IMR-90 (cell line): ENCODE data around the gene PKD1. TPM values are rescaled to one million over a fixed set of nuclear protein-coding genes. Genes with fewer than 3 reads are reported as not detected.

Source experiments
- ATAC-seq: fragments of 200-7000 bp; cut with Tn5 transposase; 2 replicates; pipeline ENCODE4 v1.9.1; 2020; ENCODE audit warnings: low read depth, mild to moderate bottlenecking, moderate library complexity
- BruUV-seq: library from RNA; stranded (reverse); fragments of 400-500 nt; replicated peaks from 2 replicates; lab custom pipeline; 2021; lab: Mats Ljungman, UMichigan
- CTCF ChIA-PET: fragments of 300-600 bp; formaldehyde crosslinking; extraction: SDS; loops from one replicate; lab custom pipeline; 2021; ENCODE audit warnings: antibody characterized with exemption; lab: Yijun Ruan, JAX
- POLR2A ChIA-PET: fragments of 300-600 bp; sonication (Branson Sonifier 250); formaldehyde crosslinking; loops from one replicate; lab custom pipeline; 2022; ENCODE audit warnings: antibody characterized with exemption; ENCODE audit not compliant: unreplicated experiment; lab: Charles Lee
- DNase-seq: peaks from one replicate; pipeline ENCODE4 v3.0.0; 2013
- H2AFZ ChIP-seq: replicated peaks from 2 replicates; pipeline ENCODE3; 2013; ENCODE audit warnings: low read length, mild to moderate bottlenecking; ENCODE audit not compliant: poor library complexity
- H2AK5ac ChIP-seq: 2 replicates; pipeline ENCODE4 v1.6.1; 2013; ENCODE audit warnings: low read depth, low read length, inconsistent platforms
- H2AK9ac ChIP-seq: replicated peaks from 2 replicates; pipeline ENCODE3; 2013; ENCODE audit warnings: mild to moderate bottlenecking, low read depth, low read length, moderate library complexity; ENCODE audit not compliant: poor library complexity
- H2BK120ac ChIP-seq: 2 replicates; pipeline ENCODE4 v1.6.1; 2013; ENCODE audit warnings: low read depth, low read length, inconsistent platforms
- H2BK15ac ChIP-seq: 3 replicates; pipeline ENCODE4 v1.6.1; 2013; ENCODE audit warnings: low read depth, low read length, inconsistent platforms
- H2BK20ac ChIP-seq: 2 replicates; pipeline ENCODE4 v1.6.1; 2013; ENCODE audit warnings: low read depth, mild to moderate bottlenecking, inconsistent platforms, low read length, moderate library complexity
- H2BK5ac ChIP-seq: 2 replicates; pipeline ENCODE4 v1.6.1; 2013; ENCODE audit warnings: mild to moderate bottlenecking, low read depth, low read length, inconsistent platforms; ENCODE audit not compliant: poor library complexity, severe bottlenecking
- H3K14ac ChIP-seq: replicated peaks from 2 replicates; pipeline ENCODE4 v1.6.1; 2013; ENCODE audit warnings: low read depth, low read length, inconsistent platforms
- H3K18ac ChIP-seq: 2 replicates; pipeline ENCODE4 v1.6.1; 2013; ENCODE audit warnings: low read depth, low read length, control low read depth
- H3K23ac ChIP-seq: 2 replicates; pipeline ENCODE4 v1.6.1; 2013; ENCODE audit warnings: low read depth, low read length, inconsistent platforms
- H3K27ac ChIP-seq: 2 replicates; pipeline ENCODE4 v1.5.1; 2013; ENCODE audit warnings: mild to moderate bottlenecking, control low read depth, low read length; ENCODE audit not compliant: insufficient read depth
- H3K27me3 ChIP-seq: 2 replicates; pipeline ENCODE4 v1.6.1; 2013; ENCODE audit warnings: low read length; ENCODE audit not compliant: control insufficient read depth, insufficient read depth
- H3K36me3 ChIP-seq: 2 replicates; pipeline ENCODE4 v1.6.1; 2013; ENCODE audit warnings: low read length, mixed read lengths; ENCODE audit not compliant: control insufficient read depth, insufficient read depth
- H3K4ac ChIP-seq: 2 replicates; pipeline ENCODE4 v1.6.1; 2013; ENCODE audit warnings: low read depth, low read length, inconsistent platforms
- H3K4me1 ChIP-seq: 2 replicates; pipeline ENCODE4 v1.6.1; 2013; ENCODE audit warnings: low read length, mixed read lengths; ENCODE audit not compliant: control insufficient read depth, insufficient read depth
- H3K4me2 ChIP-seq: 2 replicates; pipeline ENCODE4 v1.6.1; 2013; ENCODE audit warnings: low read depth, mild to moderate bottlenecking, control low read depth, low read length, moderate library complexity
- H3K4me3 ChIP-seq: 2 replicates; pipeline ENCODE4 v1.5.1; 2013; ENCODE audit warnings: low read depth, mild to moderate bottlenecking, control low read depth, low read length, moderate library complexity; ENCODE audit not compliant: insufficient read depth
- H3K56ac ChIP-seq: 2 replicates; pipeline ENCODE4 v1.6.1; 2013; ENCODE audit warnings: low read length, inconsistent platforms; ENCODE audit not compliant: insufficient read depth; ENCODE audit errors: extremely low read depth
- H3K79me1 ChIP-seq, 2 experiments: 2 replicates each; pipeline ENCODE4 v1.6.1; 2013; ENCODE audit warnings: low read length in 2 of 2, inconsistent platforms in 1 of 2, low read depth in 1 of 2
- H3K9ac ChIP-seq: 2 replicates; pipeline ENCODE4 v1.6.1; 2013; ENCODE audit warnings: low read depth, low read length, control low read depth
- H3K9me1 ChIP-seq: 2 replicates; pipeline ENCODE4 v1.6.1; 2013; ENCODE audit warnings: low read length, inconsistent platforms; ENCODE audit not compliant: insufficient read depth
- H3K9me3 ChIP-seq: 2 replicates; pipeline ENCODE4 v1.6.1; 2013; ENCODE audit warnings: low read length; ENCODE audit not compliant: control insufficient read depth, insufficient read depth
- H4K20me1 ChIP-seq: 2 replicates; pipeline ENCODE4 v1.6.1; 2013; ENCODE audit warnings: low read length, inconsistent platforms; ENCODE audit not compliant: insufficient read depth
- H4K5ac ChIP-seq: 2 replicates; pipeline ENCODE4 v1.6.1; 2013; ENCODE audit warnings: mild to moderate bottlenecking, low read depth, low read length, control low read depth
- H4K8ac ChIP-seq, 2 experiments: 2 replicates each; pipeline ENCODE4 v1.6.1; 2013; ENCODE audit warnings: low read depth in 2 of 2, low read length in 2 of 2, control low read depth in 1 of 2, inconsistent platforms in 1 of 2
- H4K91ac ChIP-seq: 2 replicates; pipeline ENCODE4 v1.6.1; 2013; ENCODE audit warnings: low read depth, low read length, inconsistent platforms; ENCODE audit not compliant: insufficient read depth
- BHLHE40 ChIP-seq: fragments of 150-350 bp; IDR thresholded peaks from 2 replicates; pipeline ENCODE4 v1.6.1; 2016; ENCODE audit warnings: mild to moderate bottlenecking, low read depth, low read length
- FOS ChIP-seq: fragments of 150-350 bp; IDR thresholded peaks from 2 replicates; pipeline ENCODE4 v1.6.1; 2016; ENCODE audit warnings: low read depth, low read length
- MAFK ChIP-seq: IDR thresholded peaks from 2 replicates; pipeline ENCODE4 v1.6.1; 2012; ENCODE audit warnings: low read depth, low read length, improper control_type of control experiment
- MXI1 ChIP-seq: IDR thresholded peaks from 2 replicates; pipeline ENCODE4 v1.6.1; 2012; ENCODE audit warnings: low read depth, mild to moderate bottlenecking, low read length, moderate library complexity, borderline replicate concordance
- NFE2L2 ChIP-seq: fragments of 150-350 bp; IDR thresholded peaks from 2 replicates; pipeline ENCODE4 v1.6.1; 2016; ENCODE audit warnings: low read depth, mild to moderate bottlenecking, low read length
- POLR2A ChIP-seq: IDR thresholded peaks from 2 replicates; pipeline ENCODE4 v1.6.1; 2012; ENCODE audit warnings: mild to moderate bottlenecking, low read depth, low read length
- RAD21 ChIP-seq: IDR thresholded peaks from 2 replicates; pipeline ENCODE4 v1.6.1; 2012; ENCODE audit warnings: low read length, improper control_type of control experiment
- RFX5 ChIP-seq: IDR thresholded peaks from 2 replicates; pipeline ENCODE4 v1.8.0; 2012; ENCODE audit warnings: low read depth, mild to moderate bottlenecking, low read length, moderate library complexity
- SMC3 ChIP-seq: fragments of 150-350 bp; IDR thresholded peaks from 2 replicates; pipeline ENCODE4 v1.6.1; 2016; ENCODE audit warnings: low read depth, mild to moderate bottlenecking, antibody characterized with exemption, low read length, moderate library complexity
- WGBS, 2 experiments: methylation state at CpG; one replicate each; pipeline versions ENCODE4 v1.1.5 to v1.1.7; 2013; ENCODE audit warnings: missing lambda C conversion rate in 2 of 2; ENCODE audit not compliant: insufficient read length in 1 of 2; ENCODE audit errors: extremely low coverage in 2 of 2; 5-methylcytosine and 5-hydroxymethylcytosine counted together
- dilution Hi-C: fragments of 300-500 bp; cut with HindIII; formaldehyde crosslinking; loops from one replicate; pipeline ENCODE4 v1.14.3; 2018; ENCODE audit warnings: low sequenced_read_pairs; ENCODE audit not compliant: unreplicated experiment
- in situ Hi-C: fragments of 300-500 bp; cut with MboI; formaldehyde crosslinking; loops from 3 replicates; pipeline ENCODE4 v1.14.3; 2019; ENCODE audit warnings: low sequenced_read_pairs, inconsistent platforms, mixed read lengths
- intact Hi-C: fragments of 100-400 bp; cut with micrococcal nuclease; formaldehyde crosslinking; loops from 2 replicates; pipeline ENCODE4 v1.10.0; 2022
- polyA plus RNA-seq, 3 experiments: library from polyadenylated mRNA; depleted of rRNA; stranded (reverse); fragments of >200 nt; gene quantifications; 2 replicates each; pipeline ENCODE4 v1.2.3, GENCODE V29; 2012; ENCODE audit warnings: low replicate concordance in 1 of 3
- total RNA-seq: library from RNA; depleted of rRNA; stranded (reverse); fragments of >200 nt; gene quantifications from 2 replicates; pipeline ENCODE4 v1.2.3, GENCODE V29; 2012
- TF ChIP-seq, protein P1 (sequence below): conservative IDR thresholded peaks from 2 replicates; pipeline ENCODE4 v1.5.1; 2012; ENCODE audit warnings: mild to moderate bottlenecking, low read depth, low read length, improper control_type of control experiment

The PKD1 gene
- total and polyA plus RNA-seq, 2 of the 4 experiments (the other 2 are of a cell fraction) = 7.9 to 97.3 TPM

- Histone ChIP-seq H2BK5ac (peak overlapping the region; percentile 51), H3K79me1 (peaks cover 11 to 88% of the 10 kb centered on the region in 2 experiments; a peak in 3 of 4 replicates), H3K36me3 (peaks cover 30% of the 10 kb centered on the region), H2AK5ac (peak overlapping the region; percentile 95), H2AK9ac (peak overlapping the region; percentile 97), H3K18ac (no peak overlapping the region), H3K27me3 (no peaks in the 10 kb centered on the region), H4K91ac (peak overlapping the region; percentile 17), H3K9ac (peak overlapping the region; percentile 82), H3K4me3 (peak overlapping the region; percentile 86), H2BK20ac (no peak overlapping the region), H4K20me1 (peaks cover 86% of the 10 kb centered on the region), H3K4me1 (peaks cover 48% of the 10 kb centered on the region), H2BK120ac (peak overlapping the region; percentile 47), H2AFZ (peak overlapping the region; percentile 86), H3K23ac (peak overlapping the region; percentile 62), H3K4me2 (peak overlapping the region; percentile 85), H2BK15ac (no peak overlapping the region), H3K4ac (peak overlapping the region; percentile 89), H3K9me1 (peaks cover 14% of the 10 kb centered on the region; the same call in 1 of the 2 replicates), H3K14ac (peak overlapping the region; percentile 94), H4K5ac (no peak overlapping the region), H3K27ac (peak overlapping the region; percentile 85), H3K56ac (peak overlapping the region; percentile 85), H4K8ac (peak overlapping the region in 1 of 2 experiments; percentile 56; a peak in 1 of 4 replicates), H3K9me3 (no peaks in the 10 kb centered on the region)
- dilution Hi-C loops (no loop called here), in situ Hi-C loops (no loop called here), intact Hi-C loops (no loop called here)
- 6% methylated on average over 13 of the region's 47 CpGs; no CpG with 5 or more reads in 1 of the 2 experiments for WGBS, 2 experiments
- peak; percentile 8 for ATAC-seq
- ChIA-PET CTCF (interaction anchor here (0.6 to 1.0 kb wide), 2 partner anchors 16 to 173 kb away, joined by 3 to 5 read pairs; no protein-coding TSS in a partner anchor), POLR2A (interaction anchor here (0.5 to 1.2 kb wide), 8 partner anchors 17 to 355 kb away, joined by 3 to 6 read pairs (median 3); no protein-coding TSS in a partner anchor)
- peak; percentile 76 for DNase-seq
- peak; percentile 4; the same call in 1 of the 2 replicates for TF ChIP-seq RAD21
- TF ChIP-seq POLR2A = peak; percentile 61; the same call in 1 of the 2 replicates
- TF ChIP-seq FOS = no peak
- no peak for TF ChIP-seq MAFK
- TF ChIP-seq SMC3 = no peak
- no peak for TF ChIP-seq MXI1
- TF ChIP-seq, protein P1, sequence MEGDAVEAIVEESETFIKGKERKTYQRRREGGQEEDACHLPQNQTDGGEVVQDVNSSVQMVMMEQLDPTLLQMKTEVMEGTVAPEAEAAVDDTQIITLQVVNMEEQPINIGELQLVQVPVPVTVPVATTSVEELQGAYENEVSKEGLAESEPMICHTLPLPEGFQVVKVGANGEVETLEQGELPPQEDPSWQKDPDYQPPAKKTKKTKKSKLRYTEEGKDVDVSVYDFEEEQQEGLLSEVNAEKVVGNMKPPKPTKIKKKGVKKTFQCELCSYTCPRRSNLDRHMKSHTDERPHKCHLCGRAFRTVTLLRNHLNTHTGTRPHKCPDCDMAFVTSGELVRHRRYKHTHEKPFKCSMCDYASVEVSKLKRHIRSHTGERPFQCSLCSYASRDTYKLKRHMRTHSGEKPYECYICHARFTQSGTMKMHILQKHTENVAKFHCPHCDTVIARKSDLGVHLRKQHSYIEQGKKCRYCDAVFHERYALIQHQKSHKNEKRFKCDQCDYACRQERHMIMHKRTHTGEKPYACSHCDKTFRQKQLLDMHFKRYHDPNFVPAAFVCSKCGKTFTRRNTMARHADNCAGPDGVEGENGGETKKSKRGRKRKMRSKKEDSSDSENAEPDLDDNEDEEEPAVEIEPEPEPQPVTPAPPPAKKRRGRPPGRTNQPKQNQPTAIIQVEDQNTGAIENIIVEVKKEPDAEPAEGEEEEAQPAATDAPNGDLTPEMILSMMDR = no peak
- no peak for TF ChIP-seq BHLHE40
- no peak for TF ChIP-seq NFE2L2
- no peak for TF ChIP-seq RFX5
- no TSS peak for BruUV-seq
These were observed 20.5 kb upstream of the PKD1 start for GRCh38 chr16:2155977-2156848.
